Measurements from ENCODE around the gene OSTC. TPM values are rescaled to one million over a fixed set of nuclear protein-coding genes. Genes with fewer than 3 reads are reported as not detected.

OSTC gene
- total and polyA plus RNA-seq, 2 experiments from 2014 or later = 149 to 402 TPM

DNA sequence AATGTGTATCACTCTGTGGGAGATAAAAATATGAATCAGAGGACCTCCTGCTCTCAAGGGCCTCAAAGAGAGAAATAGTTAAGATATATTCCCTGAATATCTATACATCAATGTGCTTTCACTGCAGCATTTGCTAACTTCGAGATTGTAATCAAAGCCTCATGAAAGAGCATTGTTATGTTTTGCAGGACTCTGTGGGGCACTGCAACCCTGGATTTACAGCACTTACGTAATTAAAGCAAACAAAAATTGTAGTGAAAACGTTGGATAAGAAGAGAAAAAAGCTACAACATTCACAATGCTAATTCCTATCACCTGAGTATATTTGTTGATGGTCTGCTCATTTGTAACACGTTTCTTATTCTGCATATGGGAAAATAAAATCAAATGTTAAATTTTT lies 64.5 kb downstream of the OSTC start:
- Histone ChIP-seq H3K4me3 (no peak overlapping the region), H3K4me1 (ENCODE audit: low read depth) (no peaks in the 10 kb centered on the region), H3K36me3 (no peaks in the 10 kb centered on the region), H3K9me3 (ENCODE audit: low read depth) (no peaks in the 10 kb centered on the region), H3K27me3 (no peaks in the 10 kb centered on the region), H3K27ac (no peak overlapping the region)
- DNase-seq (ENCODE audit: low read depth in 1 of 2, low spot score in 1 of 2) = no peak
- TF ChIP-seq, protein P1, sequence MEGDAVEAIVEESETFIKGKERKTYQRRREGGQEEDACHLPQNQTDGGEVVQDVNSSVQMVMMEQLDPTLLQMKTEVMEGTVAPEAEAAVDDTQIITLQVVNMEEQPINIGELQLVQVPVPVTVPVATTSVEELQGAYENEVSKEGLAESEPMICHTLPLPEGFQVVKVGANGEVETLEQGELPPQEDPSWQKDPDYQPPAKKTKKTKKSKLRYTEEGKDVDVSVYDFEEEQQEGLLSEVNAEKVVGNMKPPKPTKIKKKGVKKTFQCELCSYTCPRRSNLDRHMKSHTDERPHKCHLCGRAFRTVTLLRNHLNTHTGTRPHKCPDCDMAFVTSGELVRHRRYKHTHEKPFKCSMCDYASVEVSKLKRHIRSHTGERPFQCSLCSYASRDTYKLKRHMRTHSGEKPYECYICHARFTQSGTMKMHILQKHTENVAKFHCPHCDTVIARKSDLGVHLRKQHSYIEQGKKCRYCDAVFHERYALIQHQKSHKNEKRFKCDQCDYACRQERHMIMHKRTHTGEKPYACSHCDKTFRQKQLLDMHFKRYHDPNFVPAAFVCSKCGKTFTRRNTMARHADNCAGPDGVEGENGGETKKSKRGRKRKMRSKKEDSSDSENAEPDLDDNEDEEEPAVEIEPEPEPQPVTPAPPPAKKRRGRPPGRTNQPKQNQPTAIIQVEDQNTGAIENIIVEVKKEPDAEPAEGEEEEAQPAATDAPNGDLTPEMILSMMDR (IDR thresholded peaks at IDR 0.05; ENCODE audit: low read depth, low read length) = no peak

DNA sequence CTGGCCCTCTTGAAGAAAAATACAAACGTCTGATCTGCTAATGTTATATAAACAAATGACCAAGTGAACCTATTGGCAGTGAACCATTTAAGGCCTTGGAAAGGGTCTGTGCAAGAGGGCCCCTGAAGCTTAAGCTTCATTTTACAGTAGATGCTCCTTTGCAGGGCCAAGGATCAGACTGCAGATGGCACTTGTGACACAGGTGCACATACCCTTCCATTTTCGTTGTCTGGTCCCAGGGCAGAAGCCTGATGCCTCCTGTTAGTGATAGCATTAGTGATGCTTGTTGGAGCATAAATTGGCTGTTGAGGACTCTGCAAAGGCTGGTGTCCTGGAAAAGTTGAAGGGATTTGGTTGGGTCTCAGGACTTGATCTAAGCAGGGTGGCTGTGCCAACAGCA lies 65.9 kb downstream of the OSTC start:
- Histone ChIP-seq H3K4me3 (no peak overlapping the region), H3K4me1 (ENCODE audit: low read depth) (no peaks in the 10 kb centered on the region)

DNA sequence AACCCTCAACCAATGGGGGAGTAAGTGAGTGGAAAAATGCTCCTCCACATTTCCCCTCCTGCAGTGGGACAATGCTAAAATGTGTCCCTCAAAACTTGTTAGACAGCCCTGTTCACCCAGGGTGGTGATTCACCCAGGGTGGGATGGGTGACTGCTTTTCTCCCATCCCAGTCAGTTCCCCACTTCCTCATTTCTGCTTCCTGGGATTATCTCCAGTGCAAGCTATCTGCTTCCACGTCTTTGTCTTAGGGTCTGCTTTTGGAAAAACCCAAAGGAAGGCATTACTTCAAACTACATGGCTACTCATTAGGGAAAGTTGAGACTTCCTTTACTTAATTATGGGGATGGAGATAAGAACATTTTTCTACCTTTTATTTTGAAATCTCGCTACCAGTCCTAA lies 67.0 kb downstream of the OSTC start:
- TF ChIP-seq, protein P1 (IDR thresholded peaks at IDR 0.05; ENCODE audit: low read depth, low read length) = no peak

More for the DNA sequence above, 65.9 kb downstream of the OSTC start:
- Histone ChIP-seq H3K27me3 (no peaks in the 10 kb centered on the region), H3K9me3 (ENCODE audit: low read depth) (no peaks in the 10 kb centered on the region), H3K27ac (no peak overlapping the region), H3K36me3 (no peaks in the 10 kb centered on the region)
- DNase-seq (ENCODE audit: low read depth in 1 of 2, low spot score in 1 of 2) = no peak
- TF ChIP-seq, protein P1 (IDR thresholded peaks at IDR 0.05; ENCODE audit: low read depth, low read length) = no peak

More for the DNA sequence above, 67.0 kb downstream of the OSTC start:
- Histone ChIP-seq H3K4me3 (no peak overlapping the region), H3K4me1 (ENCODE audit: low read depth) (no peaks in the 10 kb centered on the region), H3K27me3 (no peaks in the 10 kb centered on the region), H3K9me3 (ENCODE audit: low read depth) (no peaks in the 10 kb centered on the region), H3K36me3 (no peaks in the 10 kb centered on the region), H3K27ac (no peak overlapping the region)
- no peak for DNase-seq (ENCODE audit: low read depth in 1 of 2, low spot score in 1 of 2)

Other genes with a start within 250 kb of the OSTC start
- gene RPL34, start 30.0 kb upstream of the OSTC start, total RNA-seq = 803 and 848 TPM in 2 replicates
- gene RPL34, start 30.0 kb upstream of the OSTC start, polyA plus RNA-seq = 830 and 922 TPM in 2 replicates
- 0.51 and 0.85 TPM in 2 replicates for gene ETNPPL, start 112.5 kb downstream of the OSTC start, total RNA-seq
- 0.42 TPM in 1 of 2 replicates, not detected in the other for gene ETNPPL, start 112.5 kb downstream of the OSTC start, polyA plus RNA-seq

All from cardiac muscle cell (in vitro differentiated cells and primary cell).